Astrocyte (in vitro differentiated cells and primary cell): Measurements from ENCODE around the gene TRMT61B.

Experiments used
- EZH2 ChIP-seq: IDR thresholded peaks from 2 replicates; pipeline ENCODE4 v1.6.1; 2012; ENCODE audit warnings: mild to moderate bottlenecking, low read length, inconsistent platforms; ENCODE audit not compliant: insufficient read depth
- TF ChIP-seq, protein P1 (sequence below): IDR thresholded peaks from 2 replicates; pipeline ENCODE4 v1.5.1; 2011; ENCODE audit warnings: low read depth, mild to moderate bottlenecking, inconsistent platforms, low read length, moderate library complexity; ENCODE audit not compliant: insufficient read depth

- TF ChIP-seq, protein P1, sequence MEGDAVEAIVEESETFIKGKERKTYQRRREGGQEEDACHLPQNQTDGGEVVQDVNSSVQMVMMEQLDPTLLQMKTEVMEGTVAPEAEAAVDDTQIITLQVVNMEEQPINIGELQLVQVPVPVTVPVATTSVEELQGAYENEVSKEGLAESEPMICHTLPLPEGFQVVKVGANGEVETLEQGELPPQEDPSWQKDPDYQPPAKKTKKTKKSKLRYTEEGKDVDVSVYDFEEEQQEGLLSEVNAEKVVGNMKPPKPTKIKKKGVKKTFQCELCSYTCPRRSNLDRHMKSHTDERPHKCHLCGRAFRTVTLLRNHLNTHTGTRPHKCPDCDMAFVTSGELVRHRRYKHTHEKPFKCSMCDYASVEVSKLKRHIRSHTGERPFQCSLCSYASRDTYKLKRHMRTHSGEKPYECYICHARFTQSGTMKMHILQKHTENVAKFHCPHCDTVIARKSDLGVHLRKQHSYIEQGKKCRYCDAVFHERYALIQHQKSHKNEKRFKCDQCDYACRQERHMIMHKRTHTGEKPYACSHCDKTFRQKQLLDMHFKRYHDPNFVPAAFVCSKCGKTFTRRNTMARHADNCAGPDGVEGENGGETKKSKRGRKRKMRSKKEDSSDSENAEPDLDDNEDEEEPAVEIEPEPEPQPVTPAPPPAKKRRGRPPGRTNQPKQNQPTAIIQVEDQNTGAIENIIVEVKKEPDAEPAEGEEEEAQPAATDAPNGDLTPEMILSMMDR, result no peak
- TF ChIP-seq EZH2, result no peak
Observed at GRCh38 chr2:28842042-28842441, 28.1 kb downstream of the TRMT61B start.
